Astrocyte of the hippocampus (primary cell): Measurements from ENCODE around the gene CACNA1E.
"Not testable (repeated sequence)": the region's sequence is repeated elsewhere in the genome, so short reads cannot be mapped to it uniquely, and the experiment has no call there.

ENCODE experiments used
- DNase-seq: peaks from one replicate; pipeline ENCODE4 v3.0.0; 2011; ENCODE audit warnings: low read depth, low spot score

CACNA1E gene

GRCh38 chr1:181517181-181517875 lies 34.0 kb downstream of the CACNA1E start:
- no peak for DNase-seq

- DNase-seq: no peak
Observed at GRCh38 chr1:181518152-181518551, 34.8 kb downstream of the CACNA1E start.

DNA sequence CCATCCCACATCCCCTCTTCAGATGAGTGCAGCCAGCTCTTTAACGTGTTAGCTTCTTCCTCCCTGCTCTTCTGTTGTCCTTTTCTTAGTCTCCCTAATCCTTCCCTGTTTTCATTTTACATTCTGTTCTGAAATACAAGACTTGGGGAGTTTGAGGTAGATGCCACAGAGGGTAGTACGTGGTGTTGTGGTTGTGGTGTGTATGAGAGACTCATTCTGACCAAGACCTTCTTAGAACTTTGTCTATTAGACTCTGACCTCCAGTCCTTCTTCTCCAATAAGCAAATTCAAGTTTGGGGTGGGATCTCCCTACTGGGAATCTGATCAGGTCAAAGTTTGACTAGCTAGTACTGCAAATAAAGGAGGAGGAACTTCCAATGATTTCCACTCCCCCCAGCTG lies 39.5 kb downstream of the CACNA1E start:
- DNase-seq: no peak

GRCh38 chr1:181525104-181525721 lies 41.9 kb downstream of the CACNA1E start:
- no peak for DNase-seq

DNA sequence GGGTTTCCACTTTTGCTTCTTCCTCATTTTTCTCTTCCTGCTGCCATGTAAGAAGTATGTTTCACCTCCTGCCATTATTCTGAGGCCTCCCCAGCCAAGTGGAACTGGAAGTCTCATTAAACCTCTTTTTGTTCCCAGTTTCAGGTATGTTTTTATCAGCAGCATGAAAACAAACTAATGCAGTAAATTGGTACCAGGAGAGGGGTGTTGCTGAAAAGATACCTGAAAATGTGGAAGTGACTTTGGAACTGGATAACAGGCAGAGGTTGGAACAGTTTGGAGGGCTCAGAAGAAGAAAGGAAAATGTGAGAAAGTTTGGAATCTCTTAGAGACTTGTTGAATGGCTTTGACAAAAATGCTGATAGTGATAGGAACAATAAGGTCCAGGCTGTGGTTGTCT lies 44.9 kb downstream of the CACNA1E start:
- not testable (repeated sequence) for DNase-seq

- no peak for DNase-seq
Observed at GRCh38 chr1:181531441-181531840, 48.1 kb downstream of the CACNA1E start.

DNA sequence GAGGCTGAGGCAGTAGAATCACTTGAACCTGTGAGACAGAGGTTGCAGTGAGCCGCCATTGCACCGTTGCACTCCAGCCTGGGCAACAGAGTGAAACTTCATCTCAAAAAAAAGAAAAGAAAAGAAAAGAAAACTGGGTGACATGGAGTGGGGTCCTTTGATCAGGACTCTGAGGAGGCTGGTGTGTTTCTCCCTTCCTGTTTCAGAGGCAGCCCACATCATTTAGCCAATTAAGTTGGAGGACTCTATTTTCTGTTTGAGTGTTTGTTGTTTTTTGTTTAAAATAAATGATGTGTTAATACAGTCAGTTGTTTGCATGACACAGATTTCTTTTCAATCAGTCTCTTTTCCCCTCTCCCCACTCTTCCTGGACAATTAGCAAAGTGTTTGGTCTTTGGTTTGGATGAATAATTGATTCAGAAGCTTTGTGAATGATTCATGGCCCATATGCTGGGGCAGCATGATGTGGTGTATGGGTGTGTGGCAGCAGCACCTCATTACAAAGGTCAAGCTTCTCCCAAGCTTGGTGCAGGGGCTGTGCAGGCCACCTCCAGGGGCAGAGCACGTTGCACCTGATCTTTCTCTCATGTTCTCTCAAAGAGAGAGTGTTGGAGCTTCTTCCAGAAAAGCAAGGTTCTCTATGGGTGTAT lies 48.8 kb downstream of the CACNA1E start:
- DNase-seq: peak; percentile 15

- no peak for DNase-seq
Observed at GRCh38 chr1:181538836-181539235, 55.5 kb downstream of the CACNA1E start.

GRCh38 chr1:181541458-181541857 lies 58.1 kb downstream of the CACNA1E start:
- DNase-seq: no peak

GRCh38 chr1:181541947-181542346 lies 58.6 kb downstream of the CACNA1E start:
- peak; percentile 56 for DNase-seq

GRCh38 chr1:181542406-181542805 lies 59.1 kb downstream of the CACNA1E start:
- DNase-seq: not testable (repeated sequence)

- no peak for DNase-seq
Observed at GRCh38 chr1:181545395-181545794, 62.1 kb downstream of the CACNA1E start.

DNA sequence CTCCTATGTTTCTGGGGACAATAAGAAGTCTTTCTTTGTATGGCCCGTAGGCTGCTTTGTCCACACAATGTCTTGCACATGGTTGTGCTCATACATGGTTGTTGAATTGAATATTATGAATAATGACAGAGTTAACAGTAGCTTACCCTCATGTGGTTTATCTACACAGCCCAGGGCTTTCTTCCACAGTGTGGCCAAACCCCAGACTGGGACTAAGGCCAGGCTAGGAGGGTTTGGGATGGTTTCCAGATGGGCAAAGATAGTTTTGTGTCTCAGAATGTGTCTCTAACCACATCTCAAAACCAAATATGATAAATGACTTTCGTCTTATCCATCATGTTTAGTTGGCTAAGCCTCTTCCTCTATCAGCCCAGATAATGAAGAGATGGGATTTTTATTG lies 65.2 kb downstream of the CACNA1E start:
- DNase-seq: peak; percentile 46

GRCh38 chr1:181551249-181551648 lies 67.9 kb downstream of the CACNA1E start:
- DNase-seq: peak; percentile 74

DNA sequence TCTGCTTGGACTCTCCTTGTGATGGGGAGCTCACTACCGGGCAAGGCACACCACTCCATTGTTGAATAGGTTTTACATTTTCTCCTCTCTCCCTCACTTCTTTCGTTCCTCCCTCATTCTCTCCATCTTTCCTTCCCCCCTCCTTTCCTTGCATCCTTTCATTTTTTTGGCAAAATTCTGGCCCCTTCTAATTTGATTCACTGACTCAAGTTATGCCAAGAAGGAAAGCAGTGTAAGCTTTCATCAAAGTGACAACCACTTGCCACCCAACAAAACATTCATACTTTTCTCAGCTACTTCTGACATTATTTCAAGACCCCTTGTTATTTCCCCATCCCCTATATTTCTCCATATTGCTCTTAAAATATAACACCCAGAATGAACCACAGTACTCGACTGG lies 68.4 kb downstream of the CACNA1E start:
- DNase-seq: no peak

GRCh38 chr1:181554465-181554864 lies 71.1 kb downstream of the CACNA1E start:
- DNase-seq: no peak

DNA sequence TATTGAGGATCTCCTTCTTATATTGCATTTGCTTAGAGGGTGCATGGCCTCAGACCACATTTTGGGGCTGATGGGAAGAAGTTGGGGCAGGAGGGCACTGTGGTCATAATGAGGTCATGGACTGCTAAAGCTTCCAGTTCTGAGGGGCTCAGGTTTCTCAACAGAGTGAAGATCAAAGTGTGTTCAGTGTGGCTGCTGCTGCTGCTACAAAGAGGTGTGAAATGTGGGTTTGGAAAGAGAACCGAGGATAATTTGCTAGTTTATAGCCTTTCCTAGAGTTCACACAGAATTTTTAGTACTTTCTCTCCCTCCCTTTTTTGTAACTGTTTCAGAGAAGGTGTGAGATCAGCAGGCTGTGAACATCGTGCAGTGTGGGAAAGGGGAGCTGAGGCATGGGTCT lies 73.3 kb downstream of the CACNA1E start:
- no peak for DNase-seq

- DNase-seq: no peak
Observed at GRCh38 chr1:181557313-181557712, 74.0 kb downstream of the CACNA1E start.

DNA sequence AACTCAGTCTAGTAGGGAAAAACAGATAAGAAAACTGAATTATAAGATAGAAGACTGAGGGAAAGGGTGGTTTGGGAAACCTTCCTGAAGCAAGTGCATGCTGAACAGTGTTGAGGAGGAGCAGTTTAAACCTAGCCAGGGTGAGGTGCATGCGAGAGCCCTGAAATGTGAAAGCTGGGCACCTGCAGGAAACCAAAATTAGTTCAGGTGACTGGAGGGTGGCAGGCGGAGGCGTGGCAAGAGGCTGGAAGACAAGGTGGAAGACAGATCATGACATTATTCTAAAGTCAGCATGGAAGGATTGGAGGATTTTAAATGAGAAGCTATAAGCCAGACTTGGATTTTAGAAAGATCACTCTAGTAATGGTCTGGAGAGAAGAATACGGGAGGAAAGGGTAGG lies 75.1 kb downstream of the CACNA1E start:
- DNase-seq: no peak

GRCh38 chr1:181559142-181559541 lies 75.8 kb downstream of the CACNA1E start:
- DNase-seq: no peak

DNA sequence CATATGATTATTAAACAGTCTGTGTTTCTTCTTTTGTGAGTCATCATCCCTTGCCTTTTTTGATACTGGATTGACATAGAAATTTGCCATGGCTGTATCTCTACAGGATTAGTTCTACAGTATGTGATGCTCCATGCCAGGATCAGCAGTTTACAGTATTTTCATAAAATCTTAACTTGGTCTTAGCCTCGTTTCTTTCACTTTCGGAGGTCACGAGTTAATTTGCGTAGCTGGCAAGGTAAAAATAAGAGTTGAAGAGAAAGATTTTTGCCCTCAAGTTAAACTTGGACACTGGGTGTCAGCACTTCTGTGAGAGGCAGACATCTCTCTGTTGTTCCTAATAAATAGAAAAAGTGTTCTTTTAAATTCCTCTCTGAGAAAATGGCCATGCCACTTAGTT lies 79.1 kb downstream of the CACNA1E start:
- DNase-seq: no peak

- no peak for DNase-seq
Observed at GRCh38 chr1:181568736-181569135, 85.4 kb downstream of the CACNA1E start.

DNA sequence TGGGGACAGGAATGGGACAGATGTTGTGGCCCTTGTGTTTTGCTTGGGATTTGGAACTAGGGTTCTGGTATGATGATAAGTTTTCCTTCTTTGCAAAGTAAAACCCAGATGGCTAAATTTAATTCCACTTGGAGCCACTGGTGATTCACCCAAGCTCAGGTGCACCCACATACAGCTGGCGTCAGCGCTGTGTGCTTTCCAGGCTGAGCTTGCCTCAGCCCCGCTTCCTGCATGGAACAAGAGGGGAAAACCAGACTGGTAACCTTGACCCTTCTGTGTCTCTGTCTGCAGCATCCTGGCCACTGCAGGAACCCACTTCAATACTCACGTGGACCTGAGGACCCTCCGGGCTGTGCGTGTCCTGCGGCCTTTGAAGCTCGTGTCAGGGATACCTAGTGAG lies 94.2 kb downstream of the CACNA1E start:
- no peak for DNase-seq
